GM23248 (cell line): ENCODE measurements around the gene DOK6.

Source experiments
- EZH2 ChIP-seq: fragments of 200-600 bp; sonication (generic); IDR thresholded peaks from 2 replicates; pipeline ENCODE4 v1.6.1; 2018; ENCODE audit warnings: antibody characterized with exemption, mild to moderate bottlenecking; ENCODE audit not compliant: insufficient read depth, poor library complexity, severe bottlenecking
- EZH2phosphoT487 ChIP-seq: fragments of 200-600 bp; sonication (generic); IDR thresholded peaks from 2 replicates; pipeline ENCODE4 v1.6.1; 2018; ENCODE audit warnings: antibody characterized with exemption, moderate library complexity, mild to moderate bottlenecking, low read depth; ENCODE audit not compliant: insufficient read depth

- TF ChIP-seq EZH2, result no peak
- TF ChIP-seq EZH2phosphoT487, result no peak
Observed at GRCh38 chr18:69649684-69650083, 249.0 kb downstream of the DOK6 start.
